Measurements from ENCODE around the gene NECAB3. TPM values are rescaled to one million over a fixed set of nuclear protein-coding genes. Genes with fewer than 3 reads are reported as not detected.

Gene NECAB3
- total and polyA plus RNA-seq, 2 of the 13 experiments (the other 11 are each of a cell fraction or from before 2014, with no cell fraction given) = 61.5 to 65.5 TPM

DNA sequence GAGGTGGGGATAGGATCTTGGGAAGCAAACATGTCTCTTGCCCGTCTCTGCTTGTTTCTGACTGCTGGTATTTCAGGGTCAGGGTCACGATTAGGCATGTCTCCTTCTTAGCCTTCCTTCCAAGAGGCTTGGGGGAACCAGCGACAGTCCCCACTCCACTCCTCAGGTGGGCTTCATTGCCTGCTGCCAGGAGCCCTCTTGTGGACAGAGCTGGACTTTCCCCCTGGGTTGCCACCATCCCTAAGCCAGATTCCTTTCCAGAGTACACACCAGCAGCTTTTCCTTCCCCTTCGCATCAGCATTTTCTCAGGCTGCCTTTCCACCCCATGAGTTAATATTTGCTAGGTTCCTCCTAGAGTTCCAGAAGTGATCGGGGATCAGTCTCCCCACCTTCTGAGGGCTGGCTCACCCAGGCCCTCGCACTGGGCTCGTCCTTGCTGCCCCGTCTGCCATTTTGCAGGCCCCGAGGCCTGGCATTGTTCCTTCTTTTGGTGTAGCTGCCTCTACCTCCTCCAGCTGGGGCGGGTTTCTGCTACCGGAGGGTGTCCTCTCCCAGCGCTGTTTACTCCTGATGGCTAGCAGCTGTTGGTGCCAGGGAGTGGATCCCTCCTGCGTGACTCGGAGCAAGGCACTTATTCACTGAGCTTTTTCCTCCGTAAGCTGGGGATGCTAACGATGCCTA, 20.9 kb downstream of the NECAB3 start (continued):
- TF ChIP-seq KMT2B (CRISPR knock-in tag; IDR thresholded peaks at IDR 0.05) (no peak), ZBTB33 (CRISPR knock-in tag; IDR thresholded peaks at IDR 0.05) (0 out of 2 replicates have a peak, but pooled peaks have one; percentile 64), JUN (CRISPR knock-in tag; IDR thresholded peaks at IDR 0.05) (no peak), STAG1 (CRISPR knock-in tag; IDR thresholded peaks at IDR 0.05) (peak; percentile 99), FOXO1 (CRISPR knock-in tag; IDR thresholded peaks at IDR 0.05) (peak; percentile 0; the same call in 1 of the 2 replicates), HDAC2 (CRISPR knock-in tag; IDR thresholded peaks at IDR 0.05) (peak; percentile 53; the same call in 1 of the 2 replicates), TGIF2 (CRISPR knock-in tag; IDR thresholded peaks at IDR 0.05) (0 out of 2 replicates have a peak, but pooled peaks have one; percentile 60), DMAP1 (CRISPR knock-in tag; IDR thresholded peaks at IDR 0.05) (no peak), SSRP1 (CRISPR knock-in tag; IDR thresholded peaks at IDR 0.05) (peak; percentile 77; the same call in 1 of the 2 replicates), ZBTB20 (CRISPR knock-in tag; IDR thresholded peaks at IDR 0.05; ENCODE audit: borderline replicate concordance, low read depth) (peak; percentile 73; the same call in 1 of the 2 replicates), ZBED4 (CRISPR knock-in tag; IDR thresholded peaks at IDR 0.05; ENCODE audit: borderline replicate concordance) (0 out of 2 replicates have a peak, but pooled peaks have one; percentile 62), REXO4 (CRISPR knock-in tag; IDR thresholded peaks at IDR 0.05; ENCODE audit: borderline replicate concordance) (no peak), TEF (CRISPR knock-in tag; IDR thresholded peaks at IDR 0.05) (no peak), SATB2 (CRISPR knock-in tag; IDR thresholded peaks at IDR 0.05) (no peak), TP53 (CRISPR knock-in tag; conservative IDR thresholded peaks at IDR 0.05) (no peak), SNAI1 (CRISPR knock-in tag; IDR thresholded peaks at IDR 0.05; ENCODE audit: borderline replicate concordance) (no peak), ETS1 (CRISPR knock-in tag; IDR thresholded peaks at IDR 0.05) (no peak), HMGXB4 (CRISPR knock-in tag; IDR thresholded peaks at IDR 0.05; ENCODE audit: borderline replicate concordance in 1 of 2, low read depth in 1 of 2) (peak; percentile 53 to 74; a peak in 1 of 4 replicates), STAT5B (CRISPR knock-in tag; IDR thresholded peaks at IDR 0.05) (no peak)
- TF ChIP-seq, protein P1, sequence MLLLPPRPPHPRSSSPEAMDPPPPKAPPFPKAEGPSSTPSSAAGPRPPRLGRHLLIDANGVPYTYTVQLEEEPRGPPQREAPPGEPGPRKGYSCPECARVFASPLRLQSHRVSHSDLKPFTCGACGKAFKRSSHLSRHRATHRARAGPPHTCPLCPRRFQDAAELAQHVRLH (CRISPR knock-in tag; IDR thresholded peaks at IDR 0.05; ENCODE audit: borderline replicate concordance, low read depth) = peak; percentile 92
